NCI-H526 (cell line): ENCODE results near the gene HOXA7.
A peak's percentile ranks its signal among the peaks of the same experiment; 100 is the strongest.

Experiments
- DNase-seq, 2 experiments: peaks; one replicate each; lab custom pipeline; 2025; lab: John Stamatoyannopoulos, UW

HOXA7 gene

DNA sequence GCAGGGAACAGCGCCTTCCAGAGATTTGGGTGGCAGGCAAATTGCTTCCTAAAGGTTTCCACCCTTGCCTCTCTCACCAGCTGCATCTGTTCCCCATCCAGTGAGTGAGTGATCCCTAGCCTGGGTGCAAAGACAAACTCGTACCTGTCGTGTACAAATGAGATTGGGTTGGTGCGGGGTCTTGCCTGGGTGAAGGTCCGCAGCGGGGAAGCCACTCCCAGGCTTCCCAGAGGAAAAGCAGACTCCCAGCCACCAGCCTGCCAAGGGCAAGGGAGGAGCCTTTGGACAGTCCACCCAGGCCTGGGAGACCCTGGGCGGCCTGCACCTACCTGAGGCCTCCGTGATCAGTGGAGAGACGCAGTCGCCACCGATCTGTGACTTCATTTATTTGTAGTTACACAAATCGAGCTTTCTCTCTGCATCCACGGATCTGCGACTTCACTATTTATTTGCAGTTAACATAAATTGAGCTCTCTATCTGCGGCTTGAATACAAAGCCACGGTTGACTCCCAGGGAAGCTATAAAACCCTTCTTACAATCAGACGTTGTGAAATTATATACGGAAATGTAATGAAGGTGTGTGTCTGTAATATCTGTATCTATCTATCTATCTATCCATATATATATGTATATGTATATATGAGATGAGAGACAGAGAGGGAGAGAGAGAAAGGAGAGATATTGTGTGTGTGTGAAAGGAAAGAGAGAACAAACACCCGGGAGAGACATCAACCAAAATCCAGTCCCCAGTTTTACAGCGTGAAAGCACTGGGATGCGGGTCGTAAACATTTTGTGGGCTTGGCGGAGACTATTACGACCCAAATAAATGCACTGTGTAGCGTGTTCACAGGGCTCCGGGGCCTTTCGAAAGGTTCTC, 3.0 kb upstream of the HOXA7 start:
- DNase-seq: peak; percentile 88 to 89

DNA sequence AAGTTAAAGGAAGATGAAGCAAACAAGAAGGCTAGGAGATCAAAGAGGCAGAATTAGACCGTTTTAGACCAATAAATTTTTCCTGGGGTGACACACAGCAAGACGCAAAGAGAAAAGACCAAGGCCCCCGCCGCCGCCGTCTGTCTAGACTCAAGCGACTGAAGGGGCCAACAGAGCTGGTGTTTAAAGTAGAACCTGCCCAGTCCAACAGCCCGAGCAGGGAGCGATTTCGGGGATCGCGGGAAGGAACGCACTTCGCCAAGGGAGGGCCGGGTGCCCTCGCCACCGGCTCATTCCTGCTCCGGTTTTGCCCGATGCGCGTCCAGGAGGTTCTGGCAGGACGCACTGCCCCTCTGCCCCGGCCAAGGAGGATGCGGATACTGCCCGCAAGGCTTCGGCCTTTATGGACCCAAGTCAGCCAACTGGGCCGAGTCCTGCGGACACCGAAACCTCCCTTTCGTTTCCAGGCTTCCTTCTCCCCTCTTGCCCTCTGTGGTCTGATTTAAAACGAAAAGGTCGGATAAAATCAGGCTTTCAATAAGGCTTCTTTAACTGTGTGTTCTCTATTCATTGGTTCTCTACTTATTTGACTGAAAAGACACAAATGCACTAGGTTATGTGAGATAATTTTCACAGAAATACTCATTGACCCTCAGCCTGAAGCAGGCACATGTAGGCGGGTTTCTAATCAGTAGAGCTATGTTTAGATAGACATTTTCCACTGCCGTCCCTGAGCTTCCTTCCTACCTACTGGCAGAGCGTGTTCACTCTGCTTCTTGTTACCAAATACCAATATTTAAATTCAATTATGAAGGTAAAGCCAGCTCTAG, 2.2 kb upstream of the HOXA7 start:
- no peak for DNase-seq

DNA sequence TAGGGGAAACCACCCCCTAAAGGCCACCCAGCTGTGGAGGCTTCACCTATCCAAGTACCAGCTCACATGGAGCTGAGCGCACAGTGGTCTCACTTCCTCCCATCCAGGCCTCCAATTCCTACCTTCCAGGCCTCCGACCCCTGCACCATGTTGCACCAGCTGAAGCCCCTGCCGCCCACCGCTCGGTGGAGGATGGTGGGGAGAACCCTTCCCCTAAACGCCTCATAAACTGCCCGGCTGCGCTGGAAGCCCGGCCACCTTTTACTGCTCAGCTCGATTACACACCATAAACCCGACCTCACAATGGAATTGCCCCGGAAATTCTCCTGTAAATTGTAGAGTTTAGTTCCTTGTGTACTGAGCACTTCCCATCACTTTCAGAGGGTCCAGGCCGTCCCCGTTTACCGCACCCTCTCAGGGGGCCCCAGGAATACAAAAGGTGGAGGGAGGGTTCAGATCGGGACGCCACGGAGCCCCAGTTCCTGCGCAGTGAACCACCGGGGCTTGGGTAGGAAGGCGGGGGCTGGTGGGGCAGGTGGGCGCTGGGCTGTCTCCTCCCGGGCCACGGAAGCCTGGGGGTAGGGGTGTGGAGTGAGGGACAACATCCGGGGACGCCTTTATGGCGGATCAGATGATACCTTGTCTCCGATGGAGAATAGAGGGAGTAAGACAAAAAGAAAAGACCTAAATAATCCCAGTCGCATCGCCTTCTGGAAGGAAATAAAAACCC, 1.4 kb upstream of the HOXA7 start:
- DNase-seq: no peak

DNA sequence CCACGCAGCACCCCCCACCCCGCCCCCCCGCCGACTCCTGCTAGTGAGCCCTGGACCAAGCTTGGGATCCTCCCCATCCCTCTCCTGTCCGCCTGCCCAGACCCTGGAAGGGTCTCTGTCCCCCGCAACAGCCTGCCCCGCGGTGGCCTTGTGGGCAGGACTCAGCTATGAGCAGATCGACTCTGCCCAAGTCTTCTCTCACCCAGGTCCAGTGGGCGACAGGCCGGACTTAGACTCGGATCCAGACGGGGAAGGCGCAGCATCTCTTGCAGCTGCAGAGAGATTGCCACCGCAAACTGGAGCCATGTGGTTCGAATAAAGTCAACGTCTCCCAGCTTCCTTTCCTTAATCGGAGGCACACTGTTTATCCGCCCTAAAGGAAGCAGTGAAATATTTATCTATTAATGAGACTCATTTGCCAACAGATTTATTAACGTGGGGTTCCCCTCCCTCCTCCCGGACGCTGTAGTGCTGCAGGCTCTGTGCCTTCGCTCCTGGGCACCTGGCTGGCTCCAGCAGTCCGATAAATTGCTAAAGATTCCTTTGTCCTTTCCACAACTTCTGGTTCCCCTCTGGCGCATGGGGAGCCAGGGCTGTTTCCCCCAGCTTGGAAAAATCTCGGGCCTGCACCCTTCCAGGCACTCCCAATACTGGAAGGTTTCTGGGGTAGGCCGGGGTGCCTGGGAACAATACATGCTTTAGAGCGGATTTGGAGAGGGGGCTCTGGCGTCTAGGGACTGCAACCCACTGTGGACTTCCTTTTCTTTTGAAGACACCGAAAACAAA, 634 bp upstream of the HOXA7 start:
- DNase-seq: no peak

DNA sequence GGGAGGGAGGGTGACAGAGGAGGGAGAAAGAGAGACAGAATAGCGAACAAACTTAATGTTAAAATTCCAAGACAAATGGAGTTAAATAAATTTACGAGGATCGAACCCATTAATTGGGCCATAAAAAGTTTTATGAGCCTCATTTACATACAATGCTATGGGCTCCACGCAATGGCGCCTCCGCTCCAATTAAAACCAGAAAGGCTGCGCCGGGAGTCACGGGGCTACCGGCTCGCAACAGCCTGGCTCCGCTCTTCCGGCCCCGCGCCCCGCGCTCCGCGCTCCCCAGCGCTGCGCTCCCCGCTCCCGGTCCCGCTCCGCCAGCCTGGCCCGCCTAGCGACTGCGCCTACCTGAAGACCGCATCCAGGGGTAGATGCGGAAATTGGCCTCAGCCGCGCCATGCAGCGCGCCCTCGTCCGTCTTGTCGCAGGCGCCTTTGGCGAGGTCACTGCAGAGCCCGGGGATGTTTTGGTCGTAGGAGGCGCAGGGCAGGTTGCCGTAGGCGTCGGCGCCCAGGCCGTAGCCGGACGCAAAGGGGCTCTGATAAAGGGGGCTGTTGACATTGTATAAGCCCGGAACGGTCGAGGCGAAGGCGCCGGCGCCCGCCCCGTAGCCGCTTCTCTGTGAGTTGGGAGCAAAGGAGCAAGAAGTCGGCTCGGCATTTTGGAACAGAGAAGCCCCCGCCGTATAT, 513 bp downstream of the HOXA7 start:
- DNase-seq: no peak

DNA sequence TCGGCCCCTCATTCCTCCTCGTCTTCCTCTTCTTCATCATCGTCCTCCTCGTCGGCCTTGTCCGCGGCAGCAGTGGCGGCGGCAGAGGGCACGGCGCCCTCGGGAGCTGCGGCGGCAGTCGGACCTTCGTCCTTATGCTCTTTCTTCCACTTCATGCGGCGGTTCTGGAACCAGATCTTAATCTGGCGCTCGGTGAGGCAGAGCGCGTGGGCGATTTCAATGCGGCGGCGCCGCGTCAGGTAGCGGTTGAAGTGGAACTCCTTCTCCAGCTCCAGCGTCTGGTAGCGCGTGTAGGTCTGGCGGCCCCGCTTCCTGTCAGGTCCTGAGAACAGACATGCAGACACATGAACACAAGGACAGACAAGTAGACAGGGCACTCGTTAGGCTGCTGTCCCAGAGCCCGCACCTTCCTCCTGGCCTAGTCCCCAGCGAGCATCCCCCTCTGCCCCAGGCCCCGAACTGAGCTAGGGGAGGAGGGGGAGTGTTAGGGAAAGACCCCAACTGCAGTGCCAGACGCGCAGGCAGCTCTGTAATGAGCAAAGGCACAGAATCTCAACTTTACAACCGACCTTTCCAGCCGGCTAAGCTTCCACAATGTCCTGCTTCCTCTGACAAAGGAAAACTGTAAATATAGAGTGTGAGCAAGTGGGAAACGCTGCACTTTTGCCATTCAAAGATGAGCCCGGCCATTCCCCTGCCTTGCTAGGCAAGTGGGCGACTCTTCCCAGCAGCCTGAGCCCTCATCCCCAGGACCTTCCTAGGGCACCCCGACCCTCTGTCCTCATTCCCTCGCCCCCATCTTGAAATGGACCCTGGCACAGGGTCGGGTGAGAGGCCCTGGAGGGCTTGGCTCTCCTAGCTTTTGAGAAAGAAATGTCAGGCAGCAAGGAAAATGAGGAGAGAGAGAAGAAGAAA, 1.3 kb downstream of the HOXA7 start:
- DNase-seq: no peak

DNA sequence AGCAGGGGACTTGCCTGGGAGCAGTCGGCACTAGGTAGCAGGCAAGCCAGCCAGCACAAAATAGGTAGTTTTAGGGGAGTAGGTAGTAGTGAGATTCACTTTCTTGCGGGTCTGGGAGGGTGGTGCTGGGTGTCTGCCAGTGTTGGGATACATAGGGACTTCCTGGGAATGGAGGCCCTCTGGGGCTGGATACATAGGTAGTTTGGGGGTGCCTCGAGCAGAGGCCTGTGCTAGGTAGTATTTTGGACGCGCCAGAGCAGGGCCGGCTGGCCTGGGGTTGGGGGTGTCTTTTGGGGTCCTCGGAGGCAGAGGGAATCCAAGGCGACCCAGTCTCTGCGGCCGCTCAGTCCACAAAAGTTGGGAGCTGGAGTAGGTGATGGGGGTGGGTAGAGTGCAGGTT, 2.1 kb downstream of the HOXA7 start:
- no peak for DNase-seq

DNA sequence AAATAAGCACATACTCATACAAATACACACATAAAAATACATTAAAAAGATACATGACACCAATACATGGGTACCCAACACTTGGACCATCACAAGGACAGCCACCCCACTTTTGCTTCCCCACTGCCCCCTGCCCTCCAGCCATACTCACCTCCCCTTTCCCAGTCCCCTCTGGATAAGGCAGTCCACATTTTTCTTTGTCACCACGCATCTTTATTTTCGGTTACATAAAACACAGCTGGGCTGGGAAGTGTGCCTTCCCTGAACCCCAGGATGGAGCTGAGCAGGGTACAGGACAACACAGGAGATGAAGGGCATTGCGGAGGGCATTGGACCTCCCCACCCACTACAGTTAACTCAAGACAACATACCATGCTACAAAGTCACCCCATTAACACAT, 2.9 kb downstream of the HOXA7 start:
- no peak for DNase-seq

DNA sequence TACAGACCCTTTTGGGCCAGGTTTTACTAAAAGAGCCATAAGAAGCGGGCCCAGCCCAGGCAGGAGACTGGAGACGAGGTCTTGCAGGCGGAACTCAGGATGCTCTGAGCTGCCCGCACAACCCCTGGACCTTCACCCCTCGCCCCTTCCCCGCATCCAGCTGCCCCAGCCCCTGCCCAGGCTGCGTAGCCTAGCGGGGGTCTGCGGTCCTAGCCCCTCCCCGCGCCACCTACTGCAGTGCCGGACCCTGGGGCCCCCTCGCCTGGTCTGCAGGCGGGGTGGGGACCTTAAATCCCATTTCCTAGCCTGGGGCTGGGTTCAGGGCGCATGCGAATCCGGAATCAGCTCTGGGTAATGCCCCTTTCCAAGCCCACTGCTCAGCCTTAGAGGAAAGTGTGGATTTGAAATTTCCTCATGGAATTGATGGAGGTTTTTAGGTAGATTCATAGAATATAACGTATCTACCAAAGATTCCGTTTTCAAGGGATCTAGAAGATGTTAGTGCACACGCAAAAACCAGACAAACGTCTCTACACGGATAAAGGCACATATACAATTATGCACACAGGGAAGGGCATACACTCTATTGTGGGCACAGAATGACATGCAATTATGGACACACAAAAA, 3.5 kb downstream of the HOXA7 start:
- no peak for DNase-seq

DNA sequence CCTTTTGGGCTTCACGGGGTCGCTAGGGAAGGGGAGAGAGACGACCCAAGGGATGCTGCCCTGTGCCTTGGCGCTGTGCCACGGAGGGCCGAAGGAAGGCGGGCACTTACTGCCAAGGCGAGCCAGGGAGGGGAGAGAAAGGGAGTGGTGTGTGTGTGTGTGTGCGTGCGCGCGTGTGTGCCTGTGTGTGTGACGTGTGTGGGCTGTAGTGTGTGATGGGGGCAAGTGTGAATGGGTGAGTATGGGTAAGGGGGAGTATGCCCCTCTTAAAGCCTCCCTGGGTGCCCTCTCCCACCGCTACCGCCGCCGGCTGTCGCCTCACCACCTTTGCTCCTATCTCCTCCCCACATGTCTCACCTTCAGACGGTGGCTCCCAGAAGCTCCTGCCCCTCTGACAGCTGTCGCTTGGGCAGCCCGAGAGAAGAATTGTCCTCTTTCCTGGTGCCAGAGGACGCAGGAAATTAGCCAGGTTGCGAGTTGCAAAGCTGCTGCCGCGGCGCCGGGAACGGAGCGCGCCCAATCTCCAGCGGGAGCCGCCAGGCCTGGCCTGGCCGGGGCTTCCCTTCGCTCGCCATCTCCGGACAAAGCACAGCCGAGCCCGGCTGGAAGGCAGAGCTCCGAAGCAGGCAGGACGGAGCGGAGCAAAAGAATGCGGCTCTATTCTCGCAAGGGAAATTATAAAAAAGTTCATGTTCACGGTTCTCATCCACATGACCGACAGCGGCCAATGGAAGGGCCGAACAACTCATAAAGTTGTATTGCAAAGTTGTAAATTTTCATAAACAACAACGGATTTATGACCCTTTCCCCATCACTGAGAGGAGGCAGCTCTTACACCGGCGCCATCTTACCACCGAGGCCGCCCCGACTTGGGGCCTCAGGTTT, 4.3 kb downstream of the HOXA7 start, which contains the start of gene HOXA3:
Gene HOXA3, minus strand, starts transcription at position 653 of the 885 bp plus-strand sequence. CDS start 41,943 bp downstream, outside the sequence.
- DNase-seq: no peak

DNA sequence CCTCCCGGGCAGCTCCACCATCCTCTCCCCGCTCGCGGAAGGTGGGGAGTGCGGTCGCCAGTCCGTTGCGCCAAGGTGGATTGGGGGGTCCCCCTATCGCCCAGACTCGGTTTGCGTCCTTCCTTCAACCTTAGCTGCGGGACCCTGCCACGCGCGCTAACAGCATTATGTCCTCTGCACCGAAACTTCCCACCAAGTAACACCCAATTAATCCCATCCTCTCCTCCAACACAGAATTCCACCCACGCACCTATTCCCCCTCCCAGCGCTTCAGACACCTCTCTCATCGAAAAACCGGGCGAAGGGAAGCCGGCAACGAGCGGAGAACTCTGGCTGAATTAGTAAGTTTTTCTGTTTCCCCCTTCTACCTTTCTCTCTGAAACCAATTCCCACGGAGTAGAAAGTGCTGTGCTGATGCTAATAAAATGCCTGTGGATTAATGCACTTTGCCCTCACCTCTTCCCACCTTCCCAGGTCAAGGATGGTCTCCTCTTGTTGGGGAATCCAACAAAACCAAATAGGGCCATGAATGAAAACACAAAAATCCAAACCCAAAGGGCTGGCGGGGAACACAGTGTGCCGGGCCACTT, 5.0 kb downstream of the HOXA7 start:
- DNase-seq: no peak

DNA sequence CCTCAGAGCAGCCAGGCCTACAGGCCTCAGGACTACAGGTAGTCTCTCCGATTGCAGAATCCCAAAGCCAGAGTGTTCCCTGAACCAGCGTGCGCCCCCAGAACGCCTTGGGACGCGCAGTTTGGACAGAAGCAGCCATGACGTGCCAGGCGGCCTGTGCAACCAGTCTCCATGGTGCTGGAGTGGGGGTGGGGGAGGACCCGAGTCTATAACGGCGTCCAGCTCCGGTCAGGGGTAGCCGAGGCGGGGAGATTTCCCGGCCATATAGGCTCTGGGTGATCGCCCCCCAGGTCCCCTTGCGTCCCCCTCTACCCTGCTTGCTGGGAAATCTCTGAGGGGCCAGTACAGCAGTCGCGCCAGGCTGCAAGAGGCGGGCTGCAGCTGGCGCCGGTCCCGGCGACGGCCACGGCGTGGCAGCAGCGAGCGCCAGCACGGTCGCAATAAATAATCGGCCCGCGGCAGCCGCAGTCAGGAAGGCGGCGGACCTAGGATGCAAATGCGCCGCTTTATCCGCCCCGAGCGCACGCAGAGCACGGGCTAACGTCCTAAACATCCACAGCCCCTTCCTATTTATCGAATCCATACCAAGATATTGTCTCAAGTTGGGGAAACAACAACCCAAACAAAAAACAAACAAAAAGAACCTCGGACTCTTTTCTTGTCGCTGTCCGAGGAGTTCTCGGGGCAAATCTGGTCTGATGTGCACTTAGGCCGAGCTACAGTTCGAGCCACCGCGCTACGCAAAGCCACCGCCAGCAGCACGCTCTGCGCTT, 5.7 kb downstream of the HOXA7 start:
- DNase-seq: peak in 1 of 2 experiments; percentile 94

DNA sequence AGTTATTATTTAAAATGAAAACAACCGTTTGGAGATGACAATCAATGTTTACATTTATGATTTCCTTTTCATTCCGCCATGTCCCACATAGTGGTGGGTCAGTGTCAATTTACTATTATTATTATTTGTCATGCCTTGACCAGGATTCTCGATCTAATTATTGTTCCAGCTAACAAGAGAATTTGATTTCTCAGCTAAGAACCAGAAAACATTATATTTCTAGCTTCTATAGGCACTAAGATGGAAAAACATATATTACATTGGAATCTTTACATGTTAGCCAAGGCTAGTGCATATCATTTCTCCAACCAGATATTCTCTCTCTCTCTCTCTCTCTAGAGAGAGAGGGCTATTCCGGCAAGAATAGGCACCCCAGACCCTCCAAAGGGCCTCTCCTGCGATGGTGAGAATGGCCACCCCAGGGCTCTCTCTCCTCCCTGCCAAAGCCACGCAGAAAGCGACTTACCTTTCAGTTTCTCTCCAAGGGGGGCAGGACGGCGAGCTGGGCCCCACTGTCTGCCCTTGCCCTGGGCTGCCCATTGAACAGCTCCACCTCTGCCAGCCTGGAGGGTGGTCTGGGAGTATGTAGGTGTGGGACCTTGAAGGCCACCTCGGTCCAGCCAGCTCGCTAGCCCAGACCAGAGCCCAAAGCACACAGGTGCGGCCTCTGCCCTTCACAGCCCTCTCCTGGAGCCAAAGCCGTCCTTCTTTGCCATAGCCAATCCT, 6.5 kb downstream of the HOXA7 start:
- peak in 1 of 2 experiments; percentile 63 for DNase-seq

DNA sequence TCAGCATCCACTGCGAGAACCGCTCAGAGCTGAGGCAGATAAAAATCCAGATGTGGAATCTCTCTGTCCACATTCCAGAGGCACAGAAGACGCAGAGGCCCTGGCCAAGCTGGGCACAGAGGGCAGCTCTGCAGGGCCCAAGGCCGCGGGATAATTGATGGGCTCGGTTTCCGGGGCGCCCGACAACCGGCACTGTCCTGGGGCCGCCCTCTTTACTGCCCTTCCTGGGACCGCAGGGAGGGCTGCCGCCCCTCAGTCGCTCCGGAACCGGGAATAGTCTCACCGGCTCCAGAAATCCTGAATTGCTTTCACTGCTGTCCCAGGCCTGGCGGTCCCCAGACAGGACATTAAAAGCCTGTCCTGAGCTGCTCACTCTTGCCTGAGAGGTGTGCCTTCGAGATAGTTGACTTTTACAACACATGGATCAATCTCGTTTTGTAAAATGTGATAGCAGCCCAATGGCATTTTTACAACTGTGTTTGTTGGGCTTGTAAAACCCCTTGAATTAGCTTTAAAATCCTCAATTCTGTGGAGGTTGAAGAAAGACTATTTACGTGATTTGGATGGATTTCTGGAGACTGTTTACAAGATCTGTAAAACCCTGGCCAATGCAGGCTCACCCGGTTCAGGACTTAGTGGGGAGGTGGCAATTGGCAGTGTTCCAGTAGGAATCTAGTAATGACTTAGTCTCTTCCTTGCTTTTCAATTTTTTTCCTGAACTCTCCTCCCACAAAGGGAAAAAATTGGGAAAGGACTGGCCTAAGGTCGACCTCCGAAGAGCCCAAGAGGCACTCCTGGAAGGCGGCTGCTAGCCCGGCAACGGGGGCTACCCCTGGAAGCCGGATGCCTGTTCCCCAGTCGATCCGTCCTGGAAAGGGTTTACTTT, 7.5 kb downstream of the HOXA7 start:
- DNase-seq: peak in 1 of 2 experiments; percentile 49

DNA sequence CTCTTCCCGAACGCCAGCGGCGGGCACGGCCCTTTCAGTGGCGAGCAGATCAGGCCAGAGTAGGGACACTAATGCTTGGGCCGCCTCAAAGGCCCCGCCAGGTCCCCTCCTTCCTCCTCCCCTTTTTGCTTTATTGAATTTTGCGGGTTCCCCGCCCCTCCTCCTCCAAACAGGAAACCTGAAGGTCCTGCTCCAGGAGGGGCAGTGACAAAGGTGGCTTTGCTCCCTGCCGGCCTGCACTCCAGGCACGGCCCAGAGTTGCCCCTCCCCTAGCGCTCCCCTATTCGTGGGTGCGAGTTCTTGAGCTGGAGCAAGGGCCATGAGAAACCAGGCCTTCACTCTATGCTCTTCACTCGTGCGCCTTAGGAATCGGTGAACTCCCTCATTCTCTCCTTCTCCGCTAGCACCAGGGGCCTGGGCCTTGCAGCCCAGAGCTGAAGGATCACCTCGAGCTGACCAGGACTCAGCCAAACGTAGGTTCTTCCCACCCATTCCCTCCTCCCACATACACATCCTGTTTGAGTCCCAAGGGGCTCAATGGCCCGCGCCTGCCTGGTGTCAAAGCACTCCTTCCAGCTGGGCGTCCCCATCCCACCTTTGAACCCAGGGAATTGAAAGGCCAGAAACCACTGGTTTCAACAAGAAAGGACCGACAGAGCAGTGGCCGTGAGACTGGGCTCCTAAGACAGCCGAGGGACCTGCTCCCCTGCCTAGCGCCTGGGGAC, 8.3 kb downstream of the HOXA7 start:
- no peak for DNase-seq
